ENCODE measurements around the gene MMP25. TPM values are rescaled to one million over a fixed set of nuclear protein-coding genes. Genes with fewer than 3 reads are reported as not detected.

The MMP25 gene
- total RNA-seq, 1 donor from 2014 or later: 0.16 TPM

GRCh38 chr16:3026003-3026378 is 20.4 kb upstream of the MMP25 start:
- Mint-ChIP-seq H3K4me1 (peaks cover 30% of the 10 kb centered on the region), H3K36me3 (peaks cover 11% of the 10 kb centered on the region), H3K27me3 (ENCODE audit: low read depth) (peaks cover 4% of the 10 kb centered on the region), H3K27ac (no peak overlapping the region), H3K9me3 (no peaks in the 10 kb centered on the region), H3K4me3 (no peak overlapping the region)
- TF ChIP-seq CTCF (IDR thresholded peaks at IDR 0.05; ENCODE audit: unreplicated experiment): no peak
- DNase-seq (ENCODE audit: low spot score in 2 of 2, unreplicated experiment in 2 of 2): no peak

GRCh38 chr16:3026609-3027488 is 19.5 kb upstream of the MMP25 start:
- no peak overlapping the region for H3K27ac Mint-ChIP-seq
- peak overlapping the region; percentile 8 for H3K4me3 Mint-ChIP-seq
- peaks cover 11% of the 10 kb centered on the region for H3K36me3 Mint-ChIP-seq
- DNase-seq (ENCODE audit: low spot score in 2 of 2, unreplicated experiment in 2 of 2): no peak
- peaks cover 26% of the 10 kb centered on the region for H3K4me1 Mint-ChIP-seq
- no peak for TF ChIP-seq CTCF (IDR thresholded peaks at IDR 0.05; ENCODE audit: unreplicated experiment)
- no peaks in the 10 kb centered on the region for H3K9me3 Mint-ChIP-seq
- H3K27me3 Mint-ChIP-seq (ENCODE audit: low read depth): peaks cover 6% of the 10 kb centered on the region

- Mint-ChIP-seq H3K9me3 (no peaks in the 10 kb centered on the region), H3K27me3 (ENCODE audit: low read depth) (peaks cover 8% of the 10 kb centered on the region), H3K27ac (no peak overlapping the region), H3K36me3 (peaks cover 11% of the 10 kb centered on the region), H3K4me1 (peaks cover 20% of the 10 kb centered on the region), H3K4me3 (no peak overlapping the region)
- TF ChIP-seq CTCF (IDR thresholded peaks at IDR 0.05; ENCODE audit: unreplicated experiment): no peak
- no peak for DNase-seq (ENCODE audit: low spot score in 2 of 2, unreplicated experiment in 2 of 2)
Measured at GRCh38 chr16:3027489-3027795, 18.9 kb upstream of the MMP25 start.

- H3K4me1 Mint-ChIP-seq: peaks cover 13% of the 10 kb centered on the region
- peak; percentile 87 to 92 for DNase-seq (ENCODE audit: low spot score in 2 of 2, unreplicated experiment in 2 of 2)
- H3K36me3 Mint-ChIP-seq: peaks cover 11% of the 10 kb centered on the region
- H3K27me3 Mint-ChIP-seq (ENCODE audit: low read depth): peaks cover 14% of the 10 kb centered on the region
- TF ChIP-seq CTCF (IDR thresholded peaks at IDR 0.05; ENCODE audit: unreplicated experiment): peak; percentile 82
- H3K9me3 Mint-ChIP-seq: no peaks in the 10 kb centered on the region
- H3K27ac Mint-ChIP-seq: no peak overlapping the region
- H3K4me3 Mint-ChIP-seq: no peak overlapping the region
Measured at GRCh38 chr16:3027983-3028715, 18.2 kb upstream of the MMP25 start.

GRCh38 chr16:3028716-3029319 is 17.5 kb upstream of the MMP25 start:
- H3K4me1 Mint-ChIP-seq: peaks cover 8% of the 10 kb centered on the region

More at GRCh38 chr16:3028716-3029319, 17.5 kb upstream of the MMP25 start:
- TF ChIP-seq CTCF (IDR thresholded peaks at IDR 0.05; ENCODE audit: unreplicated experiment): no peak
- Mint-ChIP-seq H3K36me3 (peaks cover 11% of the 10 kb centered on the region), H3K27ac (no peak overlapping the region), H3K9me3 (no peaks in the 10 kb centered on the region), H3K27me3 (ENCODE audit: low read depth) (peaks cover 21% of the 10 kb centered on the region), H3K4me3 (no peak overlapping the region)
- DNase-seq (ENCODE audit: low spot score in 2 of 2, unreplicated experiment in 2 of 2): no peak
